ENCODE measurements around the gene MAVS.

GRCh38 chr20:3821996-3822395, 24.6 kb upstream of the MAVS start:
- no peak for TF ChIP-seq CTCF (IDR thresholded peaks at IDR 0.05; ENCODE audit: low read depth, low read length, poor library complexity, severe bottlenecking)
- TF ChIP-seq EZH2phosphoT487 (IDR thresholded peaks at IDR 0.05; ENCODE audit: borderline replicate concordance, low read length), result no peak
